Stimulated activated CD8-positive, alpha-beta memory T cell treated with anti-CD3 and anti-CD28 coated beads, Interleukin-12 subunit alpha, Interleukin-12 subunit beta, amount 100 ng/mL, for 4 hours (primary cell): ENCODE results near the gene KLK8.
"Not testable (repeated sequence)": the region's sequence is repeated elsewhere in the genome, so short reads cannot be mapped to it uniquely, and the experiment has no call there.

Source experiments
- DNase-seq: peaks from one replicate; pipeline ENCODE4 v3.0.0-alpha.2; 2020; ENCODE audit warnings: low read depth

KLK8 gene

GRCh38 chr19:50982186-50982585, 19.2 kb downstream of the KLK8 start:
- no peak for DNase-seq

GRCh38 chr19:50981587-50982146, 19.7 kb downstream of the KLK8 start:
- DNase-seq, result no peak

GRCh38 chr19:50980208-50980607, 21.2 kb downstream of the KLK8 start:
- no peak for DNase-seq

GRCh38 chr19:50979758-50980157, 21.6 kb downstream of the KLK8 start:
- no peak for DNase-seq

- no peak for DNase-seq
These were observed 22.5 kb downstream of the KLK8 start for GRCh38 chr19:50978772-50979390.

DNA sequence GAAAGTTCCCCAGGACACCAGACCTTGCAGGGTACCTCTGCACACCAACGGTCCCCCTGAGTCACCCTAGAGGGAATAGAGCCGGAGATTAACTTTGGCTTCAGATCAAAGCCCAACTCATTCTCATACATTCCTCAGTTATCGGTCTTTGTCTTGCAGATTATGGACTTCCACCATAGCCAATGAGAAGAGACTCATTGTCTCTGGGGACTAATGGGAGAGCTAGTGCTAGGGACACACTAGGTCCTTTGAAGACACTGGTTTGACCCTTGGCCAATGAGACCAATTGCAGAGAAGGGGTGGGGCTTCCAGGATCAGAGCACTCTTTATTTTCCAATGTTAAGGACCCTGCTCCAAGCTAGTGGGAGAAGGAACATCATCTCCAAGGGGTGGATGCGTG, 23.8 kb downstream of the KLK8 start:
- DNase-seq, result no peak

DNA sequence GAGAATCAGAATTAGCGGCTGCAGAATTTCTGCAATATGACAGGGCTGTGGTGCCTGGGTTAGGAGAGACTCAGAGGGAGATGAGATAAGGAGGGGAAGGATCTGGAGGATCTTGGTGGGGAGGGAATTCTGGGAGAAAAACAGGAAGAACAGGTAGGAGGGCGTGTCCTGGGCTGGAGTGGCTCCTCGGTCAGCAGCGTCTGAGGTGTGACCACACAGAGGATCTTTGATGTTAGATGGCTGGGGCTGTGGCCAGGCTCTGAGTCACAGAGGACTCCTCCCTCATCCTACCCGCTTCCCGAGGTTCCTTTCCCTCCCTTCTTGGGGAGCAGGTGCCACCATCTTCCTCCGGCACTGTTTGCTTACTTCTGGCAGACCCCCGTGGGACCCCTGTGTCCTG, 25.6 kb downstream of the KLK8 start:
- no peak for DNase-seq

GRCh38 chr19:50974702-50975556, 26.5 kb downstream of the KLK8 start:
- no peak for DNase-seq

DNA sequence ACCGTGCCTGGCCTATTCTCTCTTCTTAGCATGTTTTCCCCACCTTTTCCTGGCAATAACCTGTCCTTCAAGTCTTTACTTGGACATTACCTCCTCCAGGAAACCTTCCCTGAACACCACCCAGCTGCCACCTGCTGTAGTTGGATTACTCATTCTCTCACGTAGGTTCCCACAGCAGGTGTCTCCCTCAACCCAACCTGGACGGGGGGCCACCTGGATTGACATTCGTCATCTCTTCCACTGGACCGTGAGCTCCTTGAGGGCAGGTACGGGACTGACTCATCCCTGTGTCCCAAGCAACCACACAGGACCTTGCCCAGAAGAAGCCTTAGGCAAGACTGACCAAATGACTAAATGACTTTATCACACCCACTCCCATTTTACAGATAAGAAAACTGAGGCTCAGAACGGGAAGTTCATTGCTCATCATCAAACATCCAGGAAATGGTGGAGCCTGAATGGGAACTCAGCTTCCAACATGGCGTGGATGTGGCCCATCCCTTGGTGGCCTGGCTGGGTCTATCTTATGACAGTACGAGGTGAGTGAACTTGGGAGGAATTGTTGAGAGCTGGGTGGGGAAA, 28.5 kb downstream of the KLK8 start:
- no peak for DNase-seq

DNA sequence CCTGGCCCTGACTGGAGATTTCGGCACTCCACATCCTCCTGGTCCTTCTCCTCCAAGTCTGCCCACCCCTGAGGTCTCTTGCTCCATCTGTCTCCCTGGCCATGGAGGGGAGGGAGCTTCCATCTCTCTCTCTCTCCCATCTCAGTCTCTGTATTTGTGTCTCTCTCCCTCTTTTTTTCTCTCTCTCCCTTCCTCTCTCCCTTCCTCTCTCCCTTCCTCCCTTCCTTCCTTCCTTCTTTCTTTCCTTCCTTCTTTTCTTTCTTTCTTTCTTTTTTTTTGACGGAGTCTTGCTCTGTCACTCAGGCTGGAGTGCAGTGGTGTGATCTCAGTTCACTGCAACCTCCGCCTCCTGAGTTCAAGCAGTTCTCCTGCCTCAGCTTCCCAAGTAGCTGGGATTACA, 31.6 kb downstream of the KLK8 start:
- not testable (repeated sequence) for DNase-seq

DNA sequence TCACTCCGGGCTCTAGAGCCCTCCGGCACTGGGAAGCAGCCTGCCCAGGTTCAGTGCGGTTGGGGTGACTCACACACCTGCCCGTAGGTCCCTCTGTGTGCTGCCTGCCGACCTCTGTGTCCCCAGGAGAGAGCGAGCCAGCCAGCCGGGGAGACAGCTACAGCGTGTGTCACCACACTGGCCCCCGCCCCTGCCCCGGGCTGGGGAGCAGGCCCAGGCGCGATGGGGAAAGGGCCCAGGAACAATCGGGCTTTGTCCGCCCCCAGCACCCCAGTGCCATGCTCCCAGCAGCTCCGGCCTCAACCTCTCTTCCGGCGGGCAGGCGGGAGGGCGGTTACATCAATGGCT, 32.0 kb downstream of the KLK8 start, which contains the start of gene KLK6:
Gene KLK6 (minus strand): TSS at position 179 of the 348 bp plus-strand sequence. CDS start 1,487 bp downstream, outside the sequence.
- no peak for DNase-seq

DNA sequence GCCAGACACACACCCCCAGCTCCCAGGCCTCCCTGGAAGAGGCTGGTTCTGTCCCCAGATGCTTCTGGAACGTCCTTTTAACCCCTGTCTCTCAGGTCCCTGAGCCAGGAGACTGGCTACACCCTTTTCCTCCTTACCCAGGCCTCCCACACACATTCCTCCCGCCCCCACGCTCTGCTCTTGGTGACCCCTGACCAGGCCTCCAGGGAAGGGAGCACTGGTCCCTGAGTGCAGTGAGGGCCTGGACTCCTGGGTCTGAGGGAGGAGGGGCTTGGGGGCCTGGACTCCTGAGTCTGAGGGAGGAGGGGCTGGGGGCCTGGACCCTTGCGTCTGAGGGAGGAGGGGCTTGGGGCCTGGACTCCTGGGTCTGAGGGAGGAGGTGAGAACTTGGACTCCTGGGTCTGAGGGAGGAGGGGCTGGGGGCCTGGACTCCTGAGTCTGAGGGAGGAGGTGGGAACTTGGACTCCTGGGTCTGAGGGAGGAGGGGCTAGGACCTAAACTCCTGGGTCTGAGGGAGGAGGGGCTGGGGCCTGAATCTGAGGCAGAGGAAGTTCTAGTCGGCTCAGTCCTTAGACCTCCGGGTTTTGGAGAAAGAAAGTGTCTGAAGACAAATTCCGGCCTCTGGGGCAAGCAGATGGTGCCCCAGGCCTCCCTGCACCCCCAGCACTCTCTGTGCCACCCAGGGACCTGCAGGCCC, 32.5 kb downstream of the KLK8 start:
- no peak for DNase-seq

DNA sequence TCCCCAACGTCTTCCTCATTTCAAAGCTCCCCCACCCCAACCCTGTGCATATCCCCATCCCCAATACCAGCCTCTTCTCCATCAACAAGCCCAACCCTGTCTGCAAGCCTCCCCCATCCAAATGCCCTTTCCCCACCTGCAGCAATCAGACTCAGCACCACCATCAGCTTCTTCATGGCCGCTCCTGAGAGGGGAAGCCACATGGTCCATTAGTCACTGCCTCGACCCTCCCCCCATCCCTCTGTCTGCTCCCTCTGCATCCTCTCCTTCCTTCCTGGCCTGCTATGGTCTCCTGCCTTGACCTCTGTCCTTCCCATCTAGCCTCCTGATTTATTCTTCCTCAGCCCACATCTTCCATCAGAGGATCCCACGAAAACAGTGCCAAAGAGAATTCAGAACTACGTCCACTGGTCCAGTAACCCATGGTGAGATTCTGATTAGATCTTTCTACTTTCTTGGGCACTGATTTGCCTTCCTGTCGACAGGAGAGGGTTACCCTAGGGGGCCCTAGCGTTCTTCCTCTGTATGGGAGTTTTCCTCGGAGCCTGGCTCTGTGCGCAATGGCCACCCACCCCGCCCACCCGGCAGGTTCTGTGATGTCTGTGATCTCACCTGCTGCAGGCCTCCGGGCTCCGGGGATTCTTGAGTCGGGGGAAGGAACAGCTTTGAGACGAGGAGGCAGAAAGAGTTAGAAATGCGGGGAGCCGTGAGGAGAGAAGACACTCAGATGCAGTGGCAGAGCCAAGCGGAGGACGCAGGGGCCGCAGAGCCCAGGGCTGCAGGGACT, 33.3 kb downstream of the KLK8 start:
- no peak for DNase-seq

DNA sequence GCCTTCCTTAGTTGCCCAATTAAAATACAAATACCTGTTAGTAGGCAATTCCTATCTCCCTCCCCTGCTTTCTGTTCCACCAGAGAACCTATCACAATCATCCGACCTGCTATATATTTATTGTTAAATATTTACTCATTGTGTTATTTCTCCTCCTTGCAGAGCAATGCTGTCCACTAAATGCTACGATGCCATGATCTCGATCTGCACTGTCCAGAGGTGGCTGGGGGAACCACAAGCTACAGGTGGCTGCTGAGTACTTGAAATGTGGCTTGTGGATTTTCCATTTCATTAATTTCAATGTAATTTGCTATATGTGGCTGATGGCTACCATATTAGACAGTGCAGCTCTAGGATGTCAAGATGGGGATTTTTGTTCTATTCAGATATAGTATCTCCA, 37.1 kb downstream of the KLK8 start:
- DNase-seq, result no peak

GRCh38 chr19:50963381-50963780, 38.0 kb downstream of the KLK8 start:
- DNase-seq, result no peak

- no peak for DNase-seq
These were observed 39.2 kb downstream of the KLK8 start for GRCh38 chr19:50962245-50962644.

DNA sequence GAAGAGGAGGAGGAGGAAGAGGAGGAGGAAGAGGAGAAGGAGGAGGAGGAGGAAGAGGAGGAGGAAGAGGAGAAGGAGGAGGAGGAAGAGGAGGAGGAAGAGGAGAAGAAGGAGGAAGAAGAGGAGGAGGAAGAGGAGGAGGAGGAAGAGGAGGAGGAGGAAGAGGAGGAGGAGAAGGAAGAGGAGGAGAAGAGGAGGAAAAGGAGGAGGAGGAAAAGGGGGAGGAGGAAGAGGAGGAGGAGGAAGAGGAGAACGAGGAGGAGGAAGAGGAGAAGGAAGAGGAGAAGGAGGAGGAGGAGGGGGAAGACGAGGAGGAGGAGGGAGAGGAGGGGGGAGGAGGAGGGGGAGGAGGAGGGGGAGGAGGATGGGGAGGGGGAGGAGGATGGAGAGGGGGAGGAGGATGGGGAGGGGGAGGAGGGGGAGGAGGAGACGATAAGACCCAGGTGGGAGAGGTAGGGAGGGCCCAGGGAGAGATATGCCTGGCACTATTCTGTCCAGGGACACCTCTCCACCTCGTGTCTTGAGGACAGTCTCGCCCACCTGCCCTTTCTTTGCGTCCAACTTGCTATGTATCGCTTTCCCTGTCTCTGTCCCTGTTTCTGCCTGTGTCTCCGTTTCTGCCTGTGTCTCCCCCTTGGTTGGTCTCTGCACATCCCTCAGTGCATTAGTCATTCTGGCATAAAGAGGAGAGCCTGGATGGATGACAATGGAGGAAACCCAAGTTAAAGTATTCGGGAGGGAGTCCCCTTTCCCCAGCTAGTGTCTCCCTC, 41.5 kb downstream of the KLK8 start:
- DNase-seq, result no peak

- no peak for DNase-seq
These were observed 43.8 kb downstream of the KLK8 start for GRCh38 chr19:50957587-50957986.

- no peak for DNase-seq
These were observed 48.5 kb downstream of the KLK8 start, which contains the start of gene KLK5 for GRCh38 chr19:50952910-50953309. KLK5 (minus strand) TSS chr19:50953038; CDS start chr19:50952657, 381 bp downstream.

GRCh38 chr19:50949861-50950260, 51.5 kb downstream of the KLK8 start:
- no peak for DNase-seq

- no peak for DNase-seq
These were observed 54.3 kb downstream of the KLK8 start for GRCh38 chr19:50947123-50947522.
